Measurements from ENCODE around the gene TMPRSS15.
A peak's percentile ranks its signal among the peaks of the same experiment; 100 is the strongest.

TMPRSS15 gene

DNA sequence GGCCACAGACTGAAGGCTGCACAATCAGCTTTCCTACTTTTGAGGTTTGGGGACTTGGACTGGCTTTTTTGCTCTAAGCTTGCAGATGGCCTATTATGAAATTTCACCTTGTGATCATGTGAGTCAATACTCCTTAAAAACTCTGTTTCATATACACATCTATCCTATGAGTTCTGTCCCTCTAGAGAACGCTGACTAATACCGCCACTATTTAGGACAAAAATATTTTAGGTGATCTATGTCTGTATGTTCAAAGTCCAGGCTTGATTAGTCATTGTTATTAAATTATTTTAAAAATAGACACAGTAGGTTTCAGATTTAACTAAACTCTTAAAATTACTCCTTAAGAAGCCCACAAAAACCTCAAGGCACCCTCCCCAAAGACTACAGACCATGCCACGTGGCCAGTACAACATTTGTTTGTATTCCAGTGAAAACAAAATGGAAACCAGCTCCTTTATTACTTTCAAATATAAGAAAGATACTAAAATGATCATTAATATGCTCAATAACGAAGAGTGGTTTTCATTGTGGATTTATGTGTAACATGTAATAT lies 63.1 kb downstream of the TMPRSS15 start:
- DNase-seq, result no peak

DNA sequence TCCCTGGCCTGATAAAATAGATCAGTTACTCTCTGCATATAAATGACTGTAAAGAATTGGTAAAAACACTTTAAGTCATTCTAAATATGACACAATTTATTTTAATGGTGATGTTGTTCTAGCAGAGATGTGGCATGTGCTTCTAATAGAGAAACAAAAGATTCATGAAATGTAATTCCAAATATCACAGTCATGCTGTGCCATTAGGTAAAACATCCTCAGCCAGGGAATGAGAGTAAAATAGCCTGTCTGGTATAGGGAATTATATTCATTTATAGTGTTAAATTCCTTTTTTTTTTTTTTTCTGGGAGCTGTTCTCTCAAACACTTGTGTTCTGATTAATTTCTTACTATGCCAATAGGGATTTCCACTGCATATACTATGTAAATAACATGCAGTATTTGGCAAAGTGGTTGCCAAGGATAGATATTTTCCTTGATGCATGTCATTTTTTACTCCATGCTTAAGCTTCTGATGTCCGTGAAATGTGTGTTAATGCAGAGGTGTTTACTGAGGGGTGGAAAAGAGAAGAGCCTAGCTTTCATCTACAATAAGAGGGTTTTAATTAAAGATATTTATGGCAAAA lies 67.8 kb downstream of the TMPRSS15 start:
- DNase-seq, result no peak

DNA sequence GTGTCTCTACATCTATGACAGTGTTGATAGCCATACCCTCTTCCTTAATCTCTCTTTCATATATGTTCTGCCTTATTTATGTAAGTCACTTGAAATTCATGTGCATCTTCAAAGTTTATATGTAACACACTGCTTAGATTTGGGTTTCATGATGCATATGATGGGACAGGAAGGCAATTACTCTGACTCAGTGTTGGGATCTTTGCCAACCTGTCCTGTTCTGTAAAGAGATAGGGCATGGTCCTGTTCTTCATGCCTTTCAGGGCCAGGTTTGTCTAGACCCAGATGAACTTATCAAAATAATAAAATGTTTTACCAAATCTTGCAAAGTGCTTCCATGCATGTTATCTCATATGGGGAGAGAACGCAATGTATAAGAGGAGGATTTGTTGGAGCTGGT lies 69.5 kb downstream of the TMPRSS15 start:
- DNase-seq, result no peak

DNA sequence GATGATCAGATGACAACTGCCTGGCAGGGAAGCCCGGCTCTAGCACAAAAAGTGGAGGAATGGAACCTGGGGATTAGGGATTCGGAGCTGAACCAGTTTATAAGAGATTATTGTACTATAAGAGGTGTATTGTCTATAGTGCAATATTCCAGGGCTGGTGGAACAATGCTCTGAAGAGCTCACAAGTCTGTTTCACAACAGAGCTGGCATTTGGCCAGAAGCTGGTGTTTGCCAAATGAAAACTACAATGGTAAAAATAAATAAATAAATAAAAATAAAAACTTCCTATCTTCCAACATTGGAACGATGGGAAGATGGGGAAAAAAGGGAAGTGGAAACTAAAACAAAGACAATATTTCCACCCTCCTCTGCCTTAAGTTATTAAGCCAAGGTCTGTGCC lies 85.4 kb downstream of the TMPRSS15 start:
- DNase-seq, result no peak

DNA sequence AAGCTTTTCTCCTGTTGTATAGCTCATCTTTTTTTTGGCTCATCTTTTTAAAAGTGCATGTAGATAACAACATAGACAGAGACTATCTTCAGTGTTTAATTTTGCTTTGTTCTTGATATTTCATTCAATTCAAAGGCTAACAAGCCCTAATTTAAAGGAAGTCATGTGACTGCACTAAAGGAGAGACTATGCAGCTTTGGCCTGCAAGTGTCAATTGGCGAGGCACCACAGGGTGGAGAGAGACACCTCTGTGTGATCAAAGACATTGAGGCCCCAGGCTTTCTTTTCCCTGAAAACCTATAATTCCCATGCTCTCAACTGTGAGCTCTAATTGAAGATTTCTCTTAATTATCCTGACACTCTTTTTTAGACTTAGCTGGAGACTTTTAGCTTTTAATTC lies 105.4 kb downstream of the TMPRSS15 start:
- peak; percentile 6 for DNase-seq

DNA sequence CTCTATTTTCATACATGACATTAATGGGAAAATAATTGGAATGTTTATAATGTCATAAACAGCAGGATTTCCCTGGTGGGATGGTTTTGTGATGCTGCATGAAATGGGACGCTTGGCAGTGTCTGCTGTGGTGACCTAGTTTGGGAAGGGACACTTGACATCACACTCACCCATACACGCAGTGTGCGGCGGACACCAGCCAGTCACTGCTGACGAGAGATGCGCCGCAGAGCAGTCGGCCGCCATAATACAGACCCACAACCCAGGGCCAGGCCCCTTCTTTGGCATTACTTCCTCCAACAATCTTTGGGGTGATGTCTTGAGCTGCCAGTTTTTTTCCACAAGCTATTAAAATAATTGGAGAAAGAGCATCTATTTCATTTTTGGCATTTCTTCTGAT lies 109.5 kb downstream of the TMPRSS15 start:
- DNase-seq, result no peak

DNA sequence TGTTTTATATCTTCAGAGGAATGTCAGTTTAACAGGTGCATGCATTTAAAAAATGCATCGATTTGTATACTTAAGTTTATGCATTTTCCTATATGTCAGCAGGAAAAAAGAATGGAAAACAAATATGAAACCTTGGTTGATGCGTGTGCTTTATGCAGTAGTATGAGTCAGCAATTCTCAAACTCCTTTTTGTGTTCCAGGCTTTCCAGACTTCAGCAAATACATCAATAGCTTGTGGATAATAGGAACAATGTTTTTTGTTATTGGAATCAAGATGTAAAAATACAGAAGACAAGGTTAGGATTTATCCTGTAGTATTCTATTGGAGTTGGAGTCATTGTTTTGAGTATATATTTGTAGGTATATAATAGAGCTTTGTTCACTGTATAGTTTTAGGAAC lies 113.7 kb downstream of the TMPRSS15 start:
- DNase-seq, result no peak

DNA sequence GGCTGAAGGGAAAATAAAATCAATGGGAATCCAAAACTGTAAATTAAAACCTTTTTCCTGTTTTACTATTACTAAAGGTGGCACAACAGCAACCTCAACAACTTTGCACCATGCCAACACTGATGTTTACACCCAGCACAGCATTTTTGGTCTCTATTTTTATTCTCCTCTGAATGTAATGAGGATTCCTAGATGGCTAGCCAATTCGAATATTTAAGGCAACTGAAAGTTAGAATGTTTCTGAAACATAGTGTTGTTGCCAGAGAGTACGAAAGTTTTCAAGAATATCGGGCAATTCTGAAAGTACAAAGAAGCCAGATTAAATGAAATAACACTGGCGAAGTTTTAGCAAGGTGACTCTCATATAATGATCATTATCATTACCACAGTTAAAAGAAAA lies 118.2 kb downstream of the TMPRSS15 start:
- no peak for DNase-seq

DNA sequence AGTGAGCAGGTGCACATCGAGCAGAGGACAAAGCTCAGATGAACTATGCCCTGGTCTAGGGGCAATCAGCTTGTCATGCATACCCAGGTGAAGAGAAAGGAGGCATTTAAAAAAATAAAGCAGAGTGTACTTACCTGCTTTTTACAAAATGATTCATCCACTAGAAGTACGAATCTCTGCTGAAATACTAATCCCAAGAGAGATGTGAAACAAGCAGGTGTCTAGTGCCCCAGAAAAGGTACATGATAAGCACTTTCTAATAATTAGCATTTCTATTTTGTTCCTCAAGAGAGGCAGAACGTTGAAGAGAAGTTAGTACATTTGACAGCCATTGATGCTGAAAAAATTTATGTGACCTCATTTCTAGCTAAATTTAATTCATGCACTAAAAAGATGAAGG lies 127.8 kb downstream of the TMPRSS15 start:
- DNase-seq, result no peak

DNA sequence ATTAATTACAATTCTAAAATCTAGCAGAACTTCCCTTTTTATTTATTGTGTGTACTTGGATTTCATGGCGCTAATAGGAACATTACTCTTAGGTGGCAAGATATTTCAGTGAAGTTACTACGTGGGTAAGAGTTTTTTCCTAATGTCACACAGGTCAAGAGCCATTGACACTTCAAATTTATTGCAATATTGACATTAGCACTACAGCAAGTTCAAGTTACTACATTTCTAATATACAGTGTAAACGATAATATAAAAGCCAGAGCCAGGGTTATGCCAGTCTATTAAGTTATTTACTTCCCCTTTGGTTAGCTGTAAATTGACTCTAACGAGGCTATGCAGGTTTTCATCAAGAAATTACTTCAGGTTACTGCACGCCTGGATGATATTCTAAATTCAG lies 129.2 kb downstream of the TMPRSS15 start:
- DNase-seq, result no peak

DNA sequence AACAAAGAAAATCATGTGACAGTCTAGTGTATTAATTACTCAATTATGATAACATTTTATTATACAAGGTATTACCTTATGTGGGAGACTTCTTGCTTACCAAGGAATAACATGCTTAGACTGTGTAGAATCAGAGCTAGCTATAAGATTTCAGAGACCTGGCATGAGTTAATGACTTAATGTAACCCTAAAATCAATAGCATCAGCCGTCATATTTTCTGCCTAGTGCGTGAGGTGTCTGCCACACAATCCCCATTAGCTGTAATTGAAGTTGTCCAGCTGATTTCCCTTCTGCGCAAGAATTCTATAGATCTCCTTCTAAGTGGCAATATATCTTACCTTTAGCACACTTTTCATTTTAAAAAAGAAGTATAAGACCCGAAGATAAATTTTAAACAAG lies 130.2 kb downstream of the TMPRSS15 start:
- DNase-seq, result no peak

DNA sequence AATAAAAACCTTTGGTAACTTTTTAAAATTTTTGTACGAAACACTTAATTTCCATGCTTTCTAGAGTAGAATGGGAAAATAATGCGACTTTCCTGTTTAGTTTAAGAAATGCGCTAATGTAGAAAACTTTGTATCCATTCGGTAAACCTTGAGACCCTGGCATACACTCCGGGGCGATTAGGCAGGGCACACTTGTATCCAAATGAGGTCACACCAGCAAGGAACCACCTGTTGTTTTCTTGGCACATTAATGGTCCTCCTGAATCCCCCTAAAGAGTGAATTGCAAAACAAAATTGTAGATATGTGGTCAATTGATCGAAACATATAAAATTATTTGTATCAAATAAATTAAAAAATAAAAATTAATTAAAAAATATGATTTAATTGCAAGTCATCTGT lies 133.7 kb downstream of the TMPRSS15 start:
- no peak for DNase-seq

DNA sequence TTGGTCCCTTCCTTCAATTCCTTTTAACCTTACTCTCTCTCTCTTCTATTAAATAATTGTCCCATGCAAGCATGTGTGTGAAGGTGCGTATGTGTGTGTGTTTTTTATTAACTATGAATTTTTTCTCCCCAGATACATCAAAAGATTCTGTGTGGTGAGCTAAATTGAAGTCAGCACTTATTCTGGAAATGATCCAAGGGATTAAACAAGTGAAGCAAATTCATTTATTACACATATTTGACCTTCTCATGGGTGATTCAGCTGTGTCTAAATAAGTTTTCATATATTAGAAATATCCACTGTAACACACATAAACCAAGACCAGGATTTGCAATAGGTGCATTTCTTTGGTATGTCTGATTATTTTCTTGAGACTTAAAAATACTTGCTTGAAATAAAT lies 134.7 kb downstream of the TMPRSS15 start:
- no peak for DNase-seq

DNA sequence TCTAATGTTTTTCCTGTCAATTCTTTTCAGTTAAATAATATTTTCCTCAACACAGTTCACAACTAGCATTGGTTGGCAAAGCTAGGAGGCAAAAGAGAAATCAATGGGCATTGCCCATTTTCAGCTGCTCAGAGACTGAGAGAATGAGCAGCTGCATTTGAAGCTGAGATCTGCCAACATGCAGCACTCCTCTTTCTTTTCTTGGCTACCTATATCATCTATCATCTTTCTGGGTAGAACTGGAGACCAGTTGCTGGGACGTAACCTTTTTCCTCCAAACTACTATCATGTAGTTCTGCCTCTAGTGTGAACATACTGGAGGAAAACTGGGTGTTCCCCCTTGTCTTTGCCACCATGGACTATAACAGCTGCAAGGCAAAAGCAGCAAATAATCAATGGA lies 136.1 kb downstream of the TMPRSS15 start:
- no peak for DNase-seq

DNA sequence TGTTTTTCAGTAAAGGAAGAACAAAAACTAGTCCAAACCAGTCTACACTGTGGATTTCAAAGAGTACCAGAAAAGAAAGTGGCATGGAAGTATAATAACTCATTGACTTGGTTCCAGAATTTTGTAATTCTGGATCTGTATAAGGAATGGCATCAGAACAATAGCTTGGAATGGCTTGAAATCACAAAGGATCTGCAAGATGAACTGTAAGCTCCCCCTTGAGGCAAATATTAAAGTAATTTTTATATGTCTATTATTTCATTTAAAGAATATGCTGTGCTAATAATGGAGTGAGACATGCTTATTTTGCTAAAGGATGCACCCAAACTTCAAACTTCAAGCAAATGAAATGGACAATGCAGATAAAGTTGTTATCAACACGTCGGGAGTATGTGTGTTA lies 137.6 kb downstream of the TMPRSS15 start:
- no peak for DNase-seq

DNA sequence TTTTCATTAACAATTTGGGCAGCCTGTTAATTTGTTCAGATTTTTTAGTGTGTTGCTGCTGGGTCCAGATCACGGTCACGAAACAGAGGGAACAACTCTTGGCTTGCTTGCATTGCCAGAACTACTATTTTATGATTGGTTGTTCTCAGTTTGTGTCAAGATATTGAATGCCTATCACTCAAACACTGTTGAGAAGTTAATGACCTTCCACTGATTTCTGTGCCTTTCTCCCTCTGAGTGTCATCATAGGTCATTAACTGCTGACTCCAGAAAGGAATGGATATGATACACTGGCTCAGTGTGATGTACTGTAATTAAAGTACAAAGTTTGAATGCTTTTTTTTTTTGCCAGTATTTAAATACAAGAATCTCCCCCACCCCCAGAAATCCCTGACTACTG lies 149.8 kb downstream of the TMPRSS15 start:
- DNase-seq, result no peak

DNA sequence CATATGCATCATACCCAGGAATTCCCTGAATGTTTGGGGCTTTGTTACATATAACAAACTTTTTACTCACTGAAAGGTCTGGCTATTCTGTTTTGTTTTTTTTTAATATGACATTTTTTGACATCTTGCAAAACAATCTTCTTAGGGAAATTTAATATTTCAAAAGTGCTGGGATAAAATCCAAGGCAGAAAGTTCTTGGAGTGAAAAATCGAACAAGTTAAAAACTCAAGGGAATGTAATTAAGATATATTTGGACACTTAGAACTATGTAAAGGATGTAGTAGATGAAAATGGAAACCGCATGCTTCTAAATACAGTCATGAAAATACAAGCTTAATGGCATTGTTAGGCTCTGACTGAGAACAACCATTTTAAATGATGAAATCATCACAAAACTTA lies 150.4 kb downstream of the TMPRSS15 start:
- no peak for DNase-seq

DNA sequence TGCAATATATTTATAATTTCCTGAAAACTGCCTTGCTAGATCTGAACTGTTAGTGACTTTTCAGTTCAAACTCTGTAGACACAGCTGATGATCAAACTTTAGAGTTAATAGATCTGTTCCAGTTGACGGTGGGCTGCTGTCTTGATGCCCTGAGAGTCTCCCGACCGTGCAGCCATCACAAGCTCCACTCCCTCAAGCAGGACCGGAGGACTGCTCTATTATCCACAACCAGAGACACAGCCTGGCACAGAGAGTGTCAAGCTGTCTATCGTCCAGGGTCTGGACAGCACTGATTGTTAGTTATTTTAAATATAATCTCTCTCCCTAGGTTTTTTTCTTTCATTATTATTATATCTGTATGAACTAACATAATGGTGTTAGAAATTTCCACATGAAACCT lies 150.9 kb downstream of the TMPRSS15 start:
- peak; percentile 10 for DNase-seq

DNA sequence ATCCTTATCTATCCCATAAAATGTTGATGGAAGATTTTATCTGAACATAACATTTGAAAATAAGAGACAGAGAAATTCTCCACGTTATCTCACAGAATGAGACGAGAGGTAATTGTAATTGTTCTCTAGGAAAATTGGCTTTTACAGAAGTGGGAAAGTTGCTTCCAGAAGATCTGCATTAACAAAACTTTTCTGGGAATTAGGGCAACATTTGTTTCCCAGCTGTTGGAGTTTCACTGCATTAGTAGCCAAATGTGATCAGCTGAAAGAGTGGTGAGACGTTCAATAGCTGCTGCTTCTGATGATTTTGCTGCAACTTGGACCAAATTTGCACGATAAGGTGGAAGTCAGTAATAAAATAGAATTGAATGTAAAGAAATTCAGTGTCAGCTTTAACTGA lies 151.3 kb downstream of the TMPRSS15 start:
- DNase-seq, result no peak

DNA sequence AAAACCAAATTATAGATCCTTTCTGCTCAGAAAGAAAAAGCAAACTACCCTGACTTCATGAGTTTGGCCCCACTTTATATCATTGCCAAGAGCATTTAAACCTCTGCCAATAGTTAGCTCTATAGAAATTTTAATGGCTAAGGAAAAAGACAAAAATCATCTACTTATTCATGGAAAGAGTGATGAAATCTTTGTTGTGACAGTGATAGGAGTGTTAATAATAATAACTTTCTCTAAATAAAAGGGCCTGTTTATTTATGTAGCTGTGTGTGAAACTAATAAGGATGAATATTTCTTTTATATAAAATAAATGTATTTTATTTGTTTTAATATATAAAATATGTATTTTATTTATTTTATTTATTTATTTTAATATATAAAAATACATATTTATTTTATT lies 152.5 kb downstream of the TMPRSS15 start:
- no peak for DNase-seq

DNA sequence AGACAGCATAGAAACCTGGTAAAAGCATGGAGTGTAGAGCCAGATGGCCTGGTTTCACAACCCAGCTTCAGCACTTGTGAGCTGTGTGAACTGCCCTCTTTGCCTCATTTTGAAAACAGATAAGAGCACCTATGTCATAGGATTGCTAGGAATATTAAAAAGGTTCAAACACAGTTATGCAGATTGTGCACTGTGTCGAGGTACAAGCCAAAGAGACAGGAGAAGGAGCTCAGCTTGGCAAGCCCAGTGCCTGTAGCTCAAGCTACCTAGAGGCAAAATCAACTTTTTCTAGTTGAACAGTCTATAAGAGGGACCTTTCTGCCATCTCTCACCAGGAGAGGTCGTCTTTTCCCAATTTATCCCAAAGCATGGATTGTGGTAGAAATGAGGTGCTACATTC lies 153.9 kb downstream of the TMPRSS15 start:
- peak; percentile 33 for DNase-seq

DNA sequence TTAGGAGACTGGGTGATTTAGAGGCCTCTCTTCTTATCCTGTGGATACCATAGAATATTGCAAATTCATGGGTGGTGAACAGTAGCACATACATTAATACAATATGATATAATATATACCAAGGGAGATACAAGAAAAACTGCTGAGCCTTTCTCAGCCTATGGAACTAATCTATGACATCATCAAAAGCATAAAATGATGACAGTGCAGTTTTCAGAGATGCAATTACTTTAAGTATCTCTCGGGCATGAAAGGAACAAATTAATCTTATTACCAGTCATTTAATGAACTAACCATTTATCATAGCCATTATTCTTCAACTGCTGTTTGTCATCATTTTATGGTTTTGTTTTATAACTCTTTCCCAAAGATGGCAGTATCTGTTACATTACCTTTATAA lies 155.4 kb downstream of the TMPRSS15 start:
- DNase-seq, result peak; percentile 25

DNA sequence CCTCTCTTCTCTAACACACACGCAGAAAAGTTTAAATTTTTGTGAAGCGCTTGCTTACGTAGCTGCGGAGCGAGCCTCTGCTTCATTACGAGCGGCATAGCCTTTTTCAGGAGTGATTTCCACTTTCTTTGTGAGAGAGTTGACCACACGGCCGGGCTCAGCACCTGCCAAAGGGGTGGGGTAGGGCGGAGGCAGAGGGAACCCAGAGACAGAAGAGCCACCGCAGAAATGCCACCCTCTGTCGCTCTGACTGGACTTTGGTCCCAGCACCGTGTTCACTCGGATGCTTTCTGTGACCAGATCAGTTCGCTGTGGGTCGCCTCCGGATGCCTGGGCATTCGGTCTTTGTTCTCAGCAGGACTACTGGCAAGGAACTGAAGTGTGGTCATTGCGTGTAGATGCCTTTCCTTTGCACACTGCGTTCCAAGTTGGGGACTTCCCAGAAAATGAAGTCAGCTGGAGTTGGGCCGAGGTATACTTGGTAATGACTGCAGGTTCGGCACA lies 158.1 kb downstream of the TMPRSS15 start:
- DNase-seq, result peak; percentile 53

DNA sequence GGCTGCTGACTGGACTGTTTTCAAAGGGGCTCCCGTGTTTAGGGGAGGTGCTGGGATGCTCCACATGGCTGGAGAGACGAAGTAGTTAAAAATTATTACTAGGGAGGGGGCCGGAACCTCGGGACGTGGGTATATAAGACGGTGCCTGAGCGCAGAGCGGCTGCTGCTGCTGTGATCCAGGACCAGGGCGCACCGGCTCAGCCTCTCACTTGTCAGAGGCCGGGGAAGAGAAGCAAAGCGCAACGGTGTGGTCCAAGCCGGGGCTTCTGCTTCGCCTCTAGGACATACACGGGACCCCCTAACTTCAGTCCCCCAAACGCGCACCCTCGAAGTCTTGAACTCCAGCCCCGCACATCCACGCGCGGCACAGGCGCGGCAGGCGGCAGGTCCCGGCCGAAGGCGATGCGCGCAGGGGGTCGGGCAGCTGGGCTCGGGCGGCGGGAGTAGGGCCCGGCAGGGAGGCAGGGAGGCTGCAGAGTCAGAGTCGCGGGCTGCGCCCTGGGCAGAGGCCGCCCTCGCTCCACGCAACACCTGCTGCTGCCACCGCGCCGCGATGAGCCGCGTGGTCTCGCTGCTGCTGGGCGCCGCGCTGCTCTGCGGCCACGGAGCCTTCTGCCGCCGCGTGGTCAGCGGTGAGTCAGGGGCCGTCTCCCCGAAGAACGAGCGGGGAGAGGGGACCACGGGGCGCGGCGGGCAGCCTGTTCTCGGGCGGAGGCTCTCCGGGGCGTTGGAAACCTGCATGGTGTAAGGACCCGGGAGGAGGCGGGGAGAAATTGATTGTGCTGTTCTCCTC lies 158.7 kb downstream of the TMPRSS15 start, which contains the start of gene CHODL:
TSS of gene CHODL (plus strand) at position 163 of the 793 bp plus-strand sequence. CDS start at position 554, 391 bp downstream.
- peak; percentile 58 for DNase-seq

Measured in NCI-H82 (cell line).